ENCODE measurements around the gene ADGRV1.

The ADGRV1 gene

DNA sequence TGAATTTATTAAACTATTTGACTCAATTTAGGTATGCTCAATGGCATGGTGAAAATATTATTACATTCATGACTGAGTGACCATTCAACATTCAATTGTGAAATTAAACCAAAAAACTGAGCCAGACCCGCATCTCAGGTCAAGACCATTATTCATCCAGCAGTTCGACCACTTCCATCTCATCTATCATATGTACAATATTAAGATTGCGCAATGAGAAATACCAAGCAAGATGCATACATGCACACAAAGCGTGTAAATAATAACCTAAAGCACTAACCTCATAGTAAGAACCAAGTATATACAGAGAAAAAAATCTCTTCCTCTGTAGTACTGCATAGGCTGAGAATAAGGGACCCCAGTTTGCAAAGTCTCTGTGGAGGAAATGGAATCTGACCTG, 310.2 kb downstream of the ADGRV1 start:
- no peak for DNase-seq (ENCODE audit: low read depth in 2 of 2)

DNA sequence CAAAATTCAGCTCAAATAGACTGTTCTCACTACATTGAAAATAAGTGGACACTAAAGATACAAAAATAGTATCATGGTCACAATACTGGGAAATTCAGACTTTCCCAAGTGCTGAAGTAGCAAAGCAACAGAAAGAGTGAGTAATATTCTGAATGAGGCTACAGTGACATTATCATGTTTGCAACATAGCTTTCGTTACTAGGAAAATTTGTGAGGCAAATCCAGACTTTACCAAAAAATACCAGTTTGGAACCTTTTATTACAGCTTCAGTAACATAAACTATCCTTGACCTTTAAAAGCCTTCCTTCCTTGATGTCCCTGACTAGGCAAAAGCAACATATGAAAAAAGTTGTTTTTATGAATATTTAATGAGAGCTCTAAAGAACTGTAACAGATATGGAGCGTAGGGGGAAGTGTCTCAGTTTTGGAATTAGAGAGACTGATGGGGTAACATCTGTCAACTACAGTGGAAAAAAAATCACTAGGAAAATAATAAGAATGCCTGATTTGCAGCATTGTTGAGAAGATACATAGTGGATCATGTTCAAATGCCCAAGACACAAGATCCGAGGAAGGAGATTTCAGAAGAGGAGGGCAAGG, 312.9 kb downstream of the ADGRV1 start:
- DNase-seq (ENCODE audit: low read depth in 2 of 2): no peak

DNA sequence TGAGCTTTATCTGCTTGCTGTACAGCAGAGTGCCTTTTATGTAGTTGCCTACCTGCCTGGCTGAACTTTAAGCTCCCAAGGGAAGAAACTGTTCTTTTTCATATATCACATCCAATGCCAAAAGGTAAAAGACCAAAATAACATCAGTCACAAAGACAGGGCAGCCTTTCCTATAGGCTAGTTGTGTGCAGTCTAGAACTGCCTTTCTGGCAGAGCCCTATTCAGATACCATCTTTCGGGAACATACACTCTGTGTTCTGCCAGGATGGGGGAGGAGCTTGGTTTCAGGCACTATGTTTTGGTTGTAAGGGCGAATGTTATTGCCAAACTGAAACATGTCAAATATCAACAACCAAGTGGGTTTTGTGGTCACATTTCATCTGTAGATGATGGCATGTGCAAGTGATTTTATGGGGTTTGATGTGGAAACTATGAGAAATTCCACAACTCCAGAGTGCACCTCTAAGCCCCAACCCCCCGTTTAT, 314.5 kb downstream of the ADGRV1 start:
- peak; percentile 1 to 4 for DNase-seq (ENCODE audit: low read depth in 2 of 2)

DNA sequence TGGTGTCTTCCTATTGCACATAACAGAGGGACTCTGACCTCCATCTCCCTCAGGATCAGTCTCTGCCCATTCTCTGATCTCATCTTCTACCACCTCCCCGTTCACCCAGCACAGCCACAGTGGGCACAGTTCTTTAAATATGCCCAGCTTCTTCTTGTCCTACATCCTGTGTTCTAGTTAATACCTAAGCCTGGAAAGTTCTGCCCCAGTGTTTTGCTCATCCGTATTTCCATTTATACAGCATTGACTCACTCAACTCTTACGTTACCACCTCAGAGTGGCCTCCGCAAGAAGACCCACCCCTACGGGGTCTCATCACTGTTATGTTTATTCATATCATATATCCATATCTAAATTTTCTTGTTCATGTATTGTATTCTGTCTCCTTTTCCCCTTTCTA, 315.5 kb downstream of the ADGRV1 start:
- no peak for DNase-seq (ENCODE audit: low read depth in 2 of 2)

DNA sequence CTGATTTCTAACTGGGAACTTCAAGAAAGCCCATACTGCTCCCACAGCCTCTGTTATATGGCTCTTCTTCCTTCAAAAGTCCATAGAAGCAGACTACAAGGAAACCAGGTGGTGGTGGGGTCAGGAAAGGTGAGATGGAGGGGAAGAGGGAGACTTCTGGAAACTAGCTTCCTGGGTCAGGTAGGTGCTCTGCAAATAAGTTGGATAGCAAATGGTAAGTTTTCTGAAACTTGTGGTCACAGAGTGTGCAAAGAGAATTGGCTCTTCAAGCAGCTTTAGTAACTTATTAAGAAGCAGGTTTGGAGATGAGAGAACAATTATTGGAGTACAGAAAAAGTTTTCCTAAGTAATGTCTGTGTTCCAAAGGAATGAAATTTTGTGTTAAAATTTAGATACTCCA, 316.9 kb downstream of the ADGRV1 start:
- DNase-seq (ENCODE audit: low read depth in 2 of 2): no peak

DNA sequence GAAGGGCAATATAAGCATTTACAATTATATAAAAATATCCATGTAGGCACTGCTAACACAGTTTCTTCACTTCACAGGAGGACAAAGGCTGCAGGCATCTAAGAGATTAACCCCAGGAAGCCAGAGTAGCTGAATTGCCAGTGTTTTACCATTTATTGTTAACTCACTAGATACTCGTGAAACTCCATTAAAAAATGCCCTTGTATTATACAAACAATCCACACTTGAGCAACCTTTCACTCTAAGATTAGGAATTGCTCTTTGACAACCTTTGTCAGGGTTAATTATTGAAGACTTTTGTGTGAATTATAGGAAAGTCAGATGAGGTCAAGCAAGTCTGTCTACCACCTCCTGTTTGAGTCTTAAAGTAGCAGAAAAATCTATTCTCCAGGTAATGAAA, 317.8 kb downstream of the ADGRV1 start:
- no peak for DNase-seq (ENCODE audit: low read depth in 2 of 2)

DNA sequence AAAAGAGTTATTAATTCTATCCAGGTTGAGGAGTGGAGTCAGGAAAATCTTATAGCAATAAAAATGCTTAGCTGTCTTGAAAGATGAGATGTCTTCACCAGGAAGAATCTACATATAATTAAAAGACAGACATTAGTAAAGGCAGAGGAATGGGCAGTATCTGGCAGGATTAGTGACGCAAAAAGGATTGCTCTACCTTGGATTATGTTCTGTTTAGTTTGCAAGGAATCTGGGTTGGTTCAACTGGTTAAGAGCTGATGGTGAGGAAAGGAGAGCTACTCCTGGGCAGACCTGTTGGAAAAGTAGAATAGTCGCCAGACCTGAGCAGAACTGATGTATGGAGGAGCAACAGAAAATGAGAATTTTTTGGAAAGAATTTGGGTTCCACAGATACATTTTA, 318.5 kb downstream of the ADGRV1 start:
- no peak for DNase-seq (ENCODE audit: low read depth in 2 of 2)

DNA sequence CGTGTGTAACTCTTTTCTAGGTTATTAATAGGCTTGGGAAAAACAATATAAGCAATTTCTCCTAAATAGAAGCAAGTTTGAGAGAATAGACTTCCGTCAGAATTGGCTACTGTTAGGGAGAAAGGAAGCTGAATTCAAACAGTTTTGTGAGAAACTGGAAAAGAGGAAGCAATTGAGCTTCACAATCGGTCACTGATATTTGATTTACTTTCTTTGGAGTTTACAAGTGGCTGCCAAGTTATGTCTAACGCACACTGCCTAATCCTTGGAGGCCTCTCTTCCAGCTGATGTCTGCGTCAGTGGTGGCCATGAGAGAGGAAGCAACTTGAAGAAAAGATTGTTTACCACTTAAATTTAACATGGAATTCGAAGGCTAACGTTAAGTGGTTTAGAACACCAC, 319.5 kb downstream of the ADGRV1 start:
- DNase-seq (ENCODE audit: low read depth in 2 of 2): no peak

DNA sequence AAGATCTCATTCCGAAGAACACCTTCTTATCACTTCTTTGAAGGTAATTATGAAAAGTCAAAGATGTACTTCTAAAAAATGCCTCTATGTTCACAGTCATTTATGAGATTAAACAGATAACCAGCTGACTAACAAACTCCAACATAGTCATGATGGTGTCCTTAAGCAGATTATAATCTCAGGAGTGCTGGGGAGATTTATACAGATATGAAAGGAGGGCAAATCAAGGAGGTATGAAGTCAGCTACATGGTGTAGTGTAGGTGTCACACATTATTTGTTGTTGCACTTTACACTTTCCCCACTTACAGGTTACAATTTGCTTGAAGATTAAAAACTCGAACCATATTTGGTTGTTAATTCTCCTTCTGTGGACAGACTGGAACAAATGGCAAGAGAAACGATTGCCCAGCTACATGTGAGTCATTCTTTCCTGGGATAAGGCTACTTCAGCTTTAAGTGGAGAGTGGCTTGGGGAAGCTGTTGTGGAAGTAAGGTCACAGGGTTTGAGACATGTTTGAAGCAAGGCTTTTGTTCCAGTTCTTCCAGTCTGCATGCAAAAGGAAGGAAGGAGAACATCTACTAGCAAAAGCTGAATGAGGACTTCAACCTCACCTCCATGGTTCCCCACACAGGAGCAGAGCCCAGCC, 320.1 kb downstream of the ADGRV1 start:
- DNase-seq (ENCODE audit: low read depth in 2 of 2): no peak

DNA sequence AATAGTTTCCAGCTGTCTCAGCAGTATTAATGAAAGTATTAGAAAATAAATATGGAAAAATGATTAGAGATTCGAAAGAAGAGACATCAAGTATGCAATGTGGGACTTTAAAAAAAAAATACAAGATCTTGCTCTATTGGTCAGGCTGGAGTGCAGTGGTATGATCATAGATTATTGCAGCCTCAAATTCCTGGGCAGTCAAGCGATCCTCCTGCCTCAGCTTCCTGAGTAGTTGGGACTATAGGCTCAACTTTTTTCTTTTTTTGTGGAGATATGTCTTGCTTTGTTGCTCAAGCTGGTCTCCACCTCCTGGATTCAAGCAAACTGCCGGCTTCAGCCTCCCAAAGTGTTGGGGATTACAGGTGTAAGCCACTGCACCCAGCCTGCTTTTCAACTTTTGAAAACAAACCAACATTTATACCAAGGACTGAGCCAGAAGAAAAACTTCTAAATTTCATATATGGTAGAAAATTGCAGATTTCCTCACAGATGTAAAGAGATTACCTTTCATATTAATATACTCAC, 323.1 kb downstream of the ADGRV1 start:
- DNase-seq (ENCODE audit: low read depth in 2 of 2): no peak

DNA sequence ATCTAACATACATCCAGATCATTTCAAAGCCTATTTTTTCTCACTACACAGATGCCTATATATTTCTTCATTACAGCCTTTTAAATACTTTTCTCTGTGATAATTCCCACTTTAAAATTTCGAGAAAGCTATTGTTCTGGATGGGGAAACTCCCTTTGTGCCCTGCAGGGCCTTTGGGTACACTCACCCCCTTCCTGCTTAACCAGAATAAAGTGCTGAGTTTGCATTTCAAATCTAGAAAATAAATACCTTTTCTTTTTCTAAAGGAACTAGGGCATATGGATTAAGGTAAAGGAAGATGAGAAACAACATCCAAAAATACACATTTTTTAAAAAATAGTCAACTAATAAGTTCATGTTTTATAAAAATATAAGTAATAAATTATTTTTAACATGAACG, 323.9 kb downstream of the ADGRV1 start:
- no peak for DNase-seq (ENCODE audit: low read depth in 2 of 2)

DNA sequence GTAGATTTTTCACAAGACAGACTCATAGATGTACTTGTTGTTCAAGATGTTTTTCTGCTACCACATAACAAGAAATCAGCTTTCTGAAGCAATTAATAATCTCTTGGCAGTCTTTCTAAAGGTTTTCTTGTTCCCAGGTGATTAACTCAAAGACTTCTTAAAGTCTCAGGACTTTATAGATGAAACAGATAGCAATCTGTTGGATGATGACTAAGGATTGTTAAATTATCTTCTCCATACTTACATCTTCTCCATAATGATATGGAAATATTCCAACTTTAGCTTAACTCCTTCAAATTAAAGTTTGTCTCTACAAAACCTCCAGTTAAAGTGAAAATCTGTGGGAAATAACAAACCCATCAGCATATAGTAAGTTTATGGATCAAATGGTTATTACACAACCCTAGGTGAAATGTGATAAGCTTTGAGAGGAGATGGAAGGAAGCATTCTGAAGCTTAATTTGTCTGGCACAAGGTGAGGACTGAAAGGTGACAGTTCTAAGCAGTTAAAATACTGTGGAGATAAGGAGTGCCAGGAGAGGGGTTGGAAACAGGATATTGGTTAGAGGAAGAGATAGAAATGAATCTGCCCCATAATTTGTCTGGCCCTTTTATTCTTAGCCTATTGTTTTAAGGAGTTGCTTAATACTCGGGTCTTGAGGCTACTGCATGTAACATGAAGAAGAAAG, 326.7 kb downstream of the ADGRV1 start:
- no peak for DNase-seq (ENCODE audit: low read depth in 2 of 2)

DNA sequence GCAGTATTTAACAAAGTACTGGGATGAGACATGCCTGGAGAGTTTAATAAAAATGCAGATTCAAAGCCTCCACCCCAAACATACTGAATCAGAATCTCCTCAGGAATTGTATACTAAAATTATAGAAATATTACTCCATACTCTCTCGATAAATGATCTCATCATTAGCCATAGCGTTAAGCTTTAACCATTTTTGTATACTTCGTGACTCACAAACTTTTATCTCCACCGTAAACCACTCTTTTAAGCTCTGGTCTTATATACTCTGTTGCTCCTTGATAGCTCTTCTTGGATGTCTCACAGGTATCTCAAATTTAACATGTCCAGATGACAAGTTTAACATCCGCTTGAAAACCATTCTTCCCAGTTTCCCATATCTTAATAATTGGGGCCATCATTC, 327.8 kb downstream of the ADGRV1 start:
- no peak for DNase-seq (ENCODE audit: low read depth in 2 of 2)

DNA sequence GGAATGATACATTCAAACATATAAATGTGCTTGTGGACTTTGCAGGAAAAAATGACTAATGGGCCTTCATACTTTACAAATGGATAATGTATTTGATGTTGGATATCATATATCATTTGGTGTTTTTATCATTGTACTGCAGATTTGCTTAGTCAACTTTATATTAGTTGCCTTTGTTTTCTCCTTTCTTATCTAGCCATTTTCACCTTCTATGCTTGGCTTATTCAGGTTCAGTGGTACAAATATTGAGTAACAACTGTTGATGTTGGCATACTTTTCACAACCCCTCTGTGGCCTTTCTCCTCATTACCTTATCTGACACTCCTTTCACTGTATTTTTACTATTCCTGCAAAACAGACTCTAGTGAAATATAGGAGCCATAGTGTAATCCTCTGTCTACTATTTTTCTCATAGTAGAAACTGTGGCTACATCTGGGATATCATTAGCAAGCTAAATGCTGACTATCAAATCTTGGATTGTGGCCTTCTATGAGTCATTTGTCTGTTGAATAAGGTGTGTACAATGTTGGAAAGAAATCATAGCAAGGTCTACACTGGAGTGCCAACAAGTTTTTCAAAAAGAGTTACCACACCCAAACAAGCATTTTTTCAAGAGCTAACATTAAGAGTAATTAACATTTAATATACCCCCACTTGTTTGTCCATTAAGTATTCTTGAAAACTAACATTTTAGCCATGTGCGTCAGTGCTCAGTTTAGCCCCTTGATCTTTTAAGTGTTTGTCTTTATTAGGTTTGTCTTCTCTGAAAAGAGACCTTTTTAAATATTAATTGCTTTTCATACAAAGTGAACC, 330.1 kb downstream of the ADGRV1 start:
- DNase-seq (ENCODE audit: low read depth in 2 of 2): no peak

DNA sequence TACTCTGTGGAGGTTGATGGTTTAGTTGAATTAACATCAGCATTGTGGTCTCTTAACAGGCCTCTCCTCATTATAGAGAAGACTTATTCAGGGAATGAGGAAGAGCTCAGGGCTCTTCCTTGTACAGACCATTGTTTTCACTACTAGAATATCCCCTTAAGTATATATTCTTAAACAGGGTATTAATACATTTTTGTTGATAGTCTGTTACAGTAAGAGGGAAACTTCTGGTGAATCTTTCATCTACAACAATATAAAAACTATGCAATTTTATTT, 330.7 kb downstream of the ADGRV1 start:
- no peak for DNase-seq (ENCODE audit: low read depth in 2 of 2)

DNA sequence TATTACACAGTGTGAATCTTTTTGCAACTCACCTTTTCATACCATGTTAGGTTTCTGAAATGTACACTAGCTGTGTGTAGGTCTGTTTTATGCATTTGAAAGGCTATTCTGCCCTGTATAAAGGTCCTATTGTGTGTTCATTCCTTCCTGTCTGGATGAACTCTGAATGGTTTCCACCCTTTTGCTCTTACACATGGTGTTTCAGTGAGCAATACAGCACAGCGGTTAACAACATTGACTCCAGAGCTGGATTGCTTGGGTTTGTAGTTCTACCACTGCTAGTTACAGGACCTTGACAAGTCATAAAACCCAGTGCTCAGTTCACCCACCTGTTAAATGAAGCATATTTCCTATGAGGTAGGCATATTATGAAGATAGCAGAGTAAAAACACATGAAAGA, 331.6 kb downstream of the ADGRV1 start:
- DNase-seq (ENCODE audit: low read depth in 2 of 2): no peak

DNA sequence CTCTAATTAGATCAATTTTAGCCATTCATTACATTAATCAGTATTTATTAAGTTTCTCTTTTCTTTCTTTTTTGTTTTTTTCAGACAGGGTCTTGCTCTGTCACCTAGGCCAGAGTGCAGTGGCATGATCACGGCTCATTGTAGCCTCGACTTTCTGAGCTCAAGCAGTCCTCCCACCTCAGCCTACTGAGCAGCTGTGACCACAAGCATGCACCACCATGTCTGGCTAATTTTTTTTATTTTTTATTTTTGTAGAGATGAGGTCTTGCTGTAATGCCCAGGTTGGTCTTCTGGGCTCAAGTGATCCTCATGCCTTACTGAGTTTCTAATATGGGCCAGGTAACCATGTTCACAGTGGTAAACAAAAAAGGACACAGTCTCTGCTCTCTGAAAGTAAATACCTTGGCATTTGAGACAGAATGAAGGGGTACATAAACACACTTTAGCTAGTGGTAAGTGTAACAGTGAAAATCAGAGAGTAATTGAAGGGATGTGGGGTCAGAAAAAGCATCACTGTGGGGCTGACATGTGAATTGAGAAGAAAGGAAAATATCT, 336.3 kb downstream of the ADGRV1 start:
- DNase-seq (ENCODE audit: low read depth in 2 of 2): no peak

DNA sequence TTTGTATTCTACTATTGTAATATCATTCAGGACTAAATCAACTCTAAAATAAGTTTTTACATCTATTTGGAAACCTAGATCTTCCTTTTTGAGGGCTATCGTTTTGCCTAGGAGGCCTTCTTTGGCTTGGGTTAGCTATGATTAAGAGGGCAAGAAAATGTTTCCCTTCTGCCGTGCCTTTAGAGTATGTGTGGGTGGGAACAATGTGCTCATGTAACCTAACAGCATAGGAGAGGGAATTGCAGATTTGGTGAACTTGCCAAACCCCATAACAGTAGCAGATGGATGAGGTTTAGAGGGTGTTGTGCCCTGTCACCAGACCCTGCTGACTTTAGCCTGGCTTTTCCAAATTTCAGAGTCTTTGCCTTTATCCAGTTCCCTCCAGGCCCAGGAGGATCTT, 339.0 kb downstream of the ADGRV1 start:
- DNase-seq (ENCODE audit: low read depth in 2 of 2): no peak

DNA sequence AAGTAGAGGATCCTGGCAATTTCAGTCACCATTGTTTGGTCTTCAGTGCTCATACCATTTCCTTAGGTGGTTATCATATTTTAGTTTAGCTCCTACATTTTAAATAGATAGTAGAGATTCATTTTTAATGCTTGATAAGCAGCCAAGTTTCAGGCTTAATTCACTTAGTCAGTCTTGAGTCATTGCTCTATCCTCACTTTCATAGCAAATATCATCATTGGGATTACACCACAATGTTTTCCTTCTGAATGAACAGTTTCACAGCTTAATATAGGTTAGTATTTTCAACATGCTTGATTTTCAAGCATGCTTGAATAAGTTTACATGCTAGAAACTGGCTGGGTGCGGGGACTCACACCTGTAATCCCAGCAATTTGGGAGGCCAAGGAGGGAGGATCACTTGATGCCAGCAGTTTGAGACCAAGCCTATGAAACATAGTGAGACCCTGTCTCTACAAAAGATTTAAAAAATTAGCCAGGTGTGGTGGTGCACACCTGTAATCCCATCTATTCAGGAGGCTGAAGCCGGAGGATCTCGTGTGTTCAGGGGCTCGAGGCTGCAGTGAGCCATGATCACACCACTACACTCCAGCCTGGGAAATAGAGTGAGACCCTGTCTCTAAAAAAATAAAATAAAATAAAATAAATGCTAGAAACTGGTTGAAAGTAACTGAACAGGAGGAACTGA, 339.9 kb downstream of the ADGRV1 start:
- no peak for DNase-seq (ENCODE audit: low read depth in 2 of 2)

DNA sequence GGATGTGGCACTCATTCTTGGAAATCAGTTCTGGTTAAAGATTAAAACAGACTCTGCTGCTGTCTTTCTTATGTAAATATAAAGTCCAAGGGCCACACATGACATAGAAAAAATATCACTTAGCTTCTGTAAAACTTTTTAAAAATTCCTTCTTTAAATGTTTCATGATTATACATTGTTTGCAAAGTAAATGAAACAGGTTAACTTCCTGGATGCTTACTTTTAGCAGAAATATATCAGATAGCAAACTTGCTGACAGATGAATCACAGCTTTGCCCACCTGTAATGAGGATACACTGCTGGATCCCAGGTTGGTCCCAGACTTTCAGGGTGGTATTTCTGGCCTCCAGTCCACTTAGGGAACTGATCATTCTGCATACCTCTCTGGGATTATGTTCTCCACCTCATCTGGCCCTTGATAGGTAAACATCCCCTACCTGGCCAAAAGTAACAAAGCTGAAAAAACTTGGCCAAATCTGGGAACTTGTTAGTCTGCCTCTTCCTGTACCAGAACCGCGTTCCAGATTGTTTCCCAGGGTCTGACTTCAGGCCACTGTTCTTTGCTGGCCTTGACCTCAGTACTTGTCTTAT, 340.5 kb downstream of the ADGRV1 start:
- DNase-seq (ENCODE audit: low read depth in 2 of 2): no peak

DNA sequence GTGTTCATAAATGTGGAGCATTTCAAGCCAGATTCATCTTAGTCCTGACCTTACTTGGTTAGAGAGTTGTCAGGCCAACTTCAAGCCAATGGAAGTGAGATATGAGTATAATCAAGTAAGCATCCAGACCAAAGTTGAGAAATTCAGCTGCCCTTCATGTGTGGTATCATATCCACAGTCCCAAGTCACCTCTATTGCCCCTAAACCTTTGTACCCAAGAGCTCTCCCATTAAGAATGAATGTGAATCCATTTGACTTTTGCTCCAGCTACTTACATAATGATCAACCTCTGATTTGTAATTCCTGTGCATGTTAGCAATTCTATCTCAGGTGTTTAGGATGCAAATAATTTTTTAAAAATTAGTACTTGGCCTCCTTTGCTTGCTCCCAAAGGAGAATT, 342.7 kb downstream of the ADGRV1 start:
- no peak for DNase-seq (ENCODE audit: low read depth in 2 of 2)
